Measurements from ENCODE around the gene C10orf120.

Gene C10orf120

GRCh38 chr10:122656308-122656705 lies 43.3 kb downstream of the C10orf120 start:
- no peak for TF ChIP-seq CTCF (conservative IDR thresholded peaks at IDR 0.05; ENCODE audit: low read length)
- TF ChIP-seq EZH2phosphoT487 (IDR thresholded peaks at IDR 0.05; ENCODE audit: borderline replicate concordance): no peak
- Histone ChIP-seq H3K9ac (ENCODE audit: low read depth, low read length, poor library complexity, severe bottlenecking) (no peak overlapping the region), H3K79me2 (ENCODE audit: insufficient read depth, low read length) (no peaks in the 10 kb centered on the region), H3F3A (ENCODE audit: low read depth) (no peaks in the 10 kb centered on the region), H3K4me2 (ENCODE audit: low read depth, low read length, poor library complexity, severe bottlenecking) (no peak overlapping the region), H3K9me3 (ENCODE audit: insufficient read depth, low read depth, low read length) (no peaks in the 10 kb centered on the region), H3K4me1 (ENCODE audit: insufficient read depth, low read length, poor library complexity, severe bottlenecking) (no peaks in the 10 kb centered on the region), H3K4me3 (ENCODE audit: low read length, poor library complexity, severe bottlenecking) (no peak overlapping the region), H3K9me2 (replicated peaks; ENCODE audit: low read depth, low read length) (no peaks in the 10 kb centered on the region), H2AFZ (ENCODE audit: low read length) (no peak overlapping the region), H3K27me3 (ENCODE audit: insufficient read depth, low read length, poor library complexity, severe bottlenecking) (no peaks in the 10 kb centered on the region), H4K20me1 (ENCODE audit: insufficient read depth, low read length, poor library complexity, severe bottlenecking) (no peaks in the 10 kb centered on the region), H3K36me3 (ENCODE audit: insufficient read depth, low read length) (no peaks in the 10 kb centered on the region)

GRCh38 chr10:122655524-122656307 lies 43.9 kb downstream of the C10orf120 start:
- H3K27me3 ChIP-seq (ENCODE audit: insufficient read depth, low read length, poor library complexity, severe bottlenecking): no peaks in the 10 kb centered on the region
- no peaks in the 10 kb centered on the region for H3K9me2 ChIP-seq (replicated peaks; ENCODE audit: low read depth, low read length)
- no peak overlapping the region for H3K4me3 ChIP-seq (ENCODE audit: low read length, poor library complexity, severe bottlenecking)
- no peaks in the 10 kb centered on the region for H3K79me2 ChIP-seq (ENCODE audit: insufficient read depth, low read length)
- no peaks in the 10 kb centered on the region for H3K4me1 ChIP-seq (ENCODE audit: insufficient read depth, low read length, poor library complexity, severe bottlenecking)
- H4K20me1 ChIP-seq (ENCODE audit: insufficient read depth, low read length, poor library complexity, severe bottlenecking): no peaks in the 10 kb centered on the region
- no peak overlapping the region for H2AFZ ChIP-seq (ENCODE audit: low read length)
- H3K4me2 ChIP-seq (ENCODE audit: low read depth, low read length, poor library complexity, severe bottlenecking): no peak overlapping the region
- H3K36me3 ChIP-seq (ENCODE audit: insufficient read depth, low read length): no peaks in the 10 kb centered on the region
- no peaks in the 10 kb centered on the region for H3K9me3 ChIP-seq (ENCODE audit: insufficient read depth, low read depth, low read length)
- H3K9ac ChIP-seq (ENCODE audit: low read depth, low read length, poor library complexity, severe bottlenecking): no peak overlapping the region
- TF ChIP-seq CTCF (conservative IDR thresholded peaks at IDR 0.05; ENCODE audit: low read length) (no peak), EZH2phosphoT487 (IDR thresholded peaks at IDR 0.05; ENCODE audit: borderline replicate concordance) (no peak)
- no peaks in the 10 kb centered on the region for H3F3A ChIP-seq (ENCODE audit: low read depth)

GRCh38 chr10:122650331-122650730 lies 49.3 kb downstream of the C10orf120 start:
- Histone ChIP-seq H3K36me3 (ENCODE audit: insufficient read depth, low read length) (no peaks in the 10 kb centered on the region), H3K9me3 (ENCODE audit: insufficient read depth, low read depth, low read length) (no peaks in the 10 kb centered on the region), H3K27me3 (ENCODE audit: insufficient read depth, low read length, poor library complexity, severe bottlenecking) (no peaks in the 10 kb centered on the region), H4K20me1 (ENCODE audit: insufficient read depth, low read length, poor library complexity, severe bottlenecking) (no peaks in the 10 kb centered on the region), H2AFZ (ENCODE audit: low read length) (no peak overlapping the region), H3K4me3 (ENCODE audit: low read length, poor library complexity, severe bottlenecking) (no peak overlapping the region), H3K9ac (ENCODE audit: low read depth, low read length, poor library complexity, severe bottlenecking) (no peak overlapping the region), H3K4me2 (ENCODE audit: low read depth, low read length, poor library complexity, severe bottlenecking) (no peak overlapping the region), H3K4me1 (ENCODE audit: insufficient read depth, low read length, poor library complexity, severe bottlenecking) (no peaks in the 10 kb centered on the region), H3K79me2 (ENCODE audit: insufficient read depth, low read length) (no peaks in the 10 kb centered on the region), H3F3A (ENCODE audit: low read depth) (no peaks in the 10 kb centered on the region), H3K9me2 (replicated peaks; ENCODE audit: low read depth, low read length) (no peaks in the 10 kb centered on the region)
- TF ChIP-seq EZH2phosphoT487 (IDR thresholded peaks at IDR 0.05; ENCODE audit: borderline replicate concordance) (no peak), CTCF (conservative IDR thresholded peaks at IDR 0.05; ENCODE audit: low read length) (no peak)
